Cardiac muscle cell (in vitro differentiated cells and primary cell): ENCODE data around the gene MRE11. TPM values are rescaled to one million over a fixed set of nuclear protein-coding genes. Genes with fewer than 3 reads are reported as not detected.
"Not testable (repeated sequence)": the region's sequence is repeated elsewhere in the genome, so short reads cannot be mapped to it uniquely, and the experiment has no call there.

ENCODE experiments used
- DNase-seq, 2 donors: peaks; one replicate each; pipeline versions ENCODE4 v3.0.0 to v3.0.0-alpha.2; 2010 to 2017; ENCODE audit warnings: low read depth in 1 of 2, low spot score in 1 of 2
- H3K27ac ChIP-seq: fragments of 200-600 bp; sonication (generic); 2 replicates; pipeline ENCODE4 v1.5.1; 2016
- H3K27me3 ChIP-seq: fragments of 200-600 bp; sonication (generic); 2 replicates; pipeline ENCODE4 v1.6.0; 2016; ENCODE audit warnings: control low read depth
- H3K36me3 ChIP-seq: fragments of 200-600 bp; sonication (generic); 2 replicates; pipeline ENCODE4 v1.5.1; 2016; ENCODE audit warnings: control low read depth
- H3K4me1 ChIP-seq: fragments of 200-600 bp; sonication (generic); 2 replicates; pipeline ENCODE4 v1.8.1; 2017; ENCODE audit warnings: low read depth, mild to moderate bottlenecking, mixed run types
- H3K4me3 ChIP-seq: fragments of 200-600 bp; sonication (generic); 2 replicates; pipeline ENCODE4 v1.5.1; 2016; ENCODE audit warnings: mild to moderate bottlenecking
- H3K9me3 ChIP-seq: fragments of 200-600 bp; sonication (generic); 2 replicates; pipeline ENCODE4 v1.5.1; 2017; ENCODE audit warnings: low read depth, mild to moderate bottlenecking, control low read depth
- CTCF ChIP-seq: IDR thresholded peaks from 2 replicates; pipeline ENCODE4 v1.5.1; 2012; ENCODE audit warnings: low read depth, mild to moderate bottlenecking, low read length
- polyA plus RNA-seq: library from polyadenylated mRNA; unstranded; fragments of >200 nt; fragmentation: Nextera tagmentation; extraction: Ambion mirVana; gene quantifications from 2 replicates; pipeline ENCODE4 v1.2.1, GENCODE V29; 2016
- total RNA-seq: library from RNA; depleted of rRNA; stranded (reverse); fragments of >200 nt; gene quantifications from 2 replicates; pipeline ENCODE4 v1.2.3, GENCODE V29; 2016

Gene MRE11
- total and polyA plus RNA-seq, 2 experiments from 2014 or later: 7.0 to 11.4 TPM

GRCh38 chr11:94379613-94380012 is 114.0 kb downstream of the MRE11 start:
- TF ChIP-seq CTCF: no peak
- no peaks in the 10 kb centered on the region for H3K27me3 ChIP-seq
- H3K9me3 ChIP-seq: no peaks in the 10 kb centered on the region
- H3K27ac ChIP-seq: no peak overlapping the region
- H3K36me3 ChIP-seq: no peaks in the 10 kb centered on the region
- H3K4me3 ChIP-seq: no peak overlapping the region
- H3K4me1 ChIP-seq: no peaks in the 10 kb centered on the region
- DNase-seq: no peak

GRCh38 chr11:94376841-94377240 is 116.8 kb downstream of the MRE11 start:
- no peaks in the 10 kb centered on the region for H3K27me3 ChIP-seq
- no peak overlapping the region for H3K4me3 ChIP-seq
- no peaks in the 10 kb centered on the region for H3K9me3 ChIP-seq
- H3K4me1 ChIP-seq: no peaks in the 10 kb centered on the region
- no peaks in the 10 kb centered on the region for H3K36me3 ChIP-seq
- no peak overlapping the region for H3K27ac ChIP-seq
- no peak for DNase-seq
- no peak for TF ChIP-seq CTCF

- not testable (repeated sequence) for H3K36me3 ChIP-seq, H3K4me1 ChIP-seq, H3K9me3 ChIP-seq, H3K4me3 ChIP-seq, H3K27me3 ChIP-seq, DNase-seq, H3K27ac ChIP-seq
Measured at GRCh38 chr11:94370576-94370975, 123.1 kb downstream of the MRE11 start.

Other genes with a start within 250 kb of the MRE11 start
- not detected in 2 replicates for gene IZUMO1R, start 189.3 kb downstream of the MRE11 start, total RNA-seq
- not detected in 2 replicates for gene IZUMO1R, start 189.3 kb downstream of the MRE11 start, polyA plus RNA-seq
- gene GPR83, start 92.4 kb downstream of the MRE11 start, total RNA-seq: 0.11 and 0.15 TPM in 2 replicates
- not detected in 2 replicates for gene GPR83, start 92.4 kb downstream of the MRE11 start, polyA plus RNA-seq
- 10.4 and 12.3 TPM in 2 replicates for gene ANKRD49, start 140 bp upstream of the MRE11 start, total RNA-seq
- 12.3 and 17.2 TPM in 2 replicates for gene ANKRD49, start 140 bp upstream of the MRE11 start, polyA plus RNA-seq
- gene C11orf97, start 18.6 kb upstream of the MRE11 start, total RNA-seq: not detected in 2 replicates
- not detected in 2 replicates for gene C11orf97, start 18.6 kb upstream of the MRE11 start, polyA plus RNA-seq
- 4.3 and 5.0 TPM in 2 replicates for gene FUT4, start 50.1 kb upstream of the MRE11 start, total RNA-seq
- 2.3 and 4.3 TPM in 2 replicates for gene FUT4, start 50.1 kb upstream of the MRE11 start, polyA plus RNA-seq
- gene PIWIL4, start 73.5 kb upstream of the MRE11 start, total RNA-seq: 1.7 and 1.8 TPM in 2 replicates
- 0.18 and 2.3 TPM in 2 replicates for gene PIWIL4, start 73.5 kb upstream of the MRE11 start, polyA plus RNA-seq